ENCODE results near the gene KIF5A. TPM values are rescaled to one million over a fixed set of nuclear protein-coding genes. Genes with fewer than 3 reads are reported as not detected.

KIF5A gene
- total RNA-seq, 1 experiment from 2014 or later: 3.0 TPM

GRCh38 chr12:57583008-57583831 lies 33.4 kb downstream of the KIF5A start:
- Histone ChIP-seq H3K4me3 (ENCODE audit: low read depth in 2 of 2, low read length in 2 of 2) (no peak overlapping the region), H3K4me1 (ENCODE audit: control insufficient read depth, insufficient read depth, low read length) (no peaks in the 10 kb centered on the region), H3K27ac (ENCODE audit: low read length) (no peak overlapping the region), H3K9me3 (ENCODE audit: control insufficient read depth, insufficient read depth, low read depth, low read length) (no peaks in the 10 kb centered on the region), H3K27me3 (ENCODE audit: control insufficient read depth, insufficient read depth, low read length) (no peaks in the 10 kb centered on the region), H3K36me3 (ENCODE audit: control insufficient read depth, insufficient read depth, low read length) (no peaks in the 10 kb centered on the region)
- in situ Hi-C loops (cut with HindIII; ENCODE audit: low pct_unique_long_range_greater_than_20kb, low sequenced_read_pairs): no loop called here
- ChIA-PET POLR2A (interaction anchor here (0.7 kb wide), 1 partner anchor 26 kb away, joined by 4 read pairs; no protein-coding TSS in a partner anchor), CTCF (interaction anchor here (0.6 to 1.7 kb wide), 16 partner anchors 8 to 948 kb away, joined by 3 to 9 read pairs (median 4); partner anchors contain the start of genes ARHGEF25, B4GALNT1 and TSPAN31)
- ATAC-seq: peak; percentile 97
- intact Hi-C loops (cut with micrococcal nuclease; ENCODE audit: unreplicated experiment): loop anchor here (1.0 to 5.0 kb wide), 2 partner anchors 38 to 154 kb away; partner anchors contain the start of gene AGAP2
- DNase-seq (ENCODE audit: low read depth, low spot score): peak; percentile 53
- TF ChIP-seq, protein P1, sequence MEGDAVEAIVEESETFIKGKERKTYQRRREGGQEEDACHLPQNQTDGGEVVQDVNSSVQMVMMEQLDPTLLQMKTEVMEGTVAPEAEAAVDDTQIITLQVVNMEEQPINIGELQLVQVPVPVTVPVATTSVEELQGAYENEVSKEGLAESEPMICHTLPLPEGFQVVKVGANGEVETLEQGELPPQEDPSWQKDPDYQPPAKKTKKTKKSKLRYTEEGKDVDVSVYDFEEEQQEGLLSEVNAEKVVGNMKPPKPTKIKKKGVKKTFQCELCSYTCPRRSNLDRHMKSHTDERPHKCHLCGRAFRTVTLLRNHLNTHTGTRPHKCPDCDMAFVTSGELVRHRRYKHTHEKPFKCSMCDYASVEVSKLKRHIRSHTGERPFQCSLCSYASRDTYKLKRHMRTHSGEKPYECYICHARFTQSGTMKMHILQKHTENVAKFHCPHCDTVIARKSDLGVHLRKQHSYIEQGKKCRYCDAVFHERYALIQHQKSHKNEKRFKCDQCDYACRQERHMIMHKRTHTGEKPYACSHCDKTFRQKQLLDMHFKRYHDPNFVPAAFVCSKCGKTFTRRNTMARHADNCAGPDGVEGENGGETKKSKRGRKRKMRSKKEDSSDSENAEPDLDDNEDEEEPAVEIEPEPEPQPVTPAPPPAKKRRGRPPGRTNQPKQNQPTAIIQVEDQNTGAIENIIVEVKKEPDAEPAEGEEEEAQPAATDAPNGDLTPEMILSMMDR (IDR thresholded peaks at IDR 0.05): peak; percentile 95
- TF ChIP-seq REST (IDR thresholded peaks at IDR 0.05; ENCODE audit: insufficient read depth in 1 of 2, low read depth in 2 of 2, low read length in 1 of 2): no peak
- BruUV-seq (replicated peaks): no TSS peak

- Histone ChIP-seq H3K4me1 (ENCODE audit: control insufficient read depth, insufficient read depth, low read length) (no peaks in the 10 kb centered on the region), H3K27me3 (ENCODE audit: control insufficient read depth, insufficient read depth, low read length) (no peaks in the 10 kb centered on the region), H3K9me3 (ENCODE audit: control insufficient read depth, insufficient read depth, low read depth, low read length) (no peaks in the 10 kb centered on the region), H3K27ac (ENCODE audit: low read length) (no peak overlapping the region), H3K36me3 (ENCODE audit: control insufficient read depth, insufficient read depth, low read length) (no peaks in the 10 kb centered on the region), H3K4me3 (ENCODE audit: low read depth in 2 of 2, low read length in 2 of 2) (no peak overlapping the region)
- DNase-seq (ENCODE audit: low read depth, low spot score) (no peak), ATAC-seq (no peak)
- BruUV-seq (replicated peaks): no TSS peak
- in situ Hi-C loops (cut with HindIII; ENCODE audit: low pct_unique_long_range_greater_than_20kb, low sequenced_read_pairs): no loop called here
- intact Hi-C loops (cut with micrococcal nuclease; ENCODE audit: unreplicated experiment): loop anchor here (5.0 kb wide), 1 partner anchor 153 kb away; the partner anchor contains the start of gene AGAP2
- POLR2A ChIA-PET: no interaction called here
- TF ChIP-seq POLR2AphosphoS5 (IDR thresholded peaks at IDR 0.05; ENCODE audit: low read depth, low read length) (no peak), REST (IDR thresholded peaks at IDR 0.05; ENCODE audit: insufficient read depth in 1 of 2, low read depth in 2 of 2, low read length in 1 of 2) (no peak), SIN3A (IDR thresholded peaks at IDR 0.05; ENCODE audit: borderline replicate concordance, insufficient read depth, low read depth, low read length) (no peak), TCF7L2 (IDR thresholded peaks at IDR 0.05; ENCODE audit: low read depth, low read length) (no peak)
- TF ChIP-seq, protein P1 (IDR thresholded peaks at IDR 0.05): no peak
- CTCF ChIA-PET: interaction anchor here (0.6 to 1.7 kb wide), 8 partner anchors 8 to 220 kb away, joined by 3 to 9 read pairs (median 4); partner anchors contain the start of gene ARHGEF25
Measured at GRCh38 chr12:57584050-57584449, 34.2 kb downstream of the KIF5A start.
